ENCODE results near the gene SPINK4.

DNA sequence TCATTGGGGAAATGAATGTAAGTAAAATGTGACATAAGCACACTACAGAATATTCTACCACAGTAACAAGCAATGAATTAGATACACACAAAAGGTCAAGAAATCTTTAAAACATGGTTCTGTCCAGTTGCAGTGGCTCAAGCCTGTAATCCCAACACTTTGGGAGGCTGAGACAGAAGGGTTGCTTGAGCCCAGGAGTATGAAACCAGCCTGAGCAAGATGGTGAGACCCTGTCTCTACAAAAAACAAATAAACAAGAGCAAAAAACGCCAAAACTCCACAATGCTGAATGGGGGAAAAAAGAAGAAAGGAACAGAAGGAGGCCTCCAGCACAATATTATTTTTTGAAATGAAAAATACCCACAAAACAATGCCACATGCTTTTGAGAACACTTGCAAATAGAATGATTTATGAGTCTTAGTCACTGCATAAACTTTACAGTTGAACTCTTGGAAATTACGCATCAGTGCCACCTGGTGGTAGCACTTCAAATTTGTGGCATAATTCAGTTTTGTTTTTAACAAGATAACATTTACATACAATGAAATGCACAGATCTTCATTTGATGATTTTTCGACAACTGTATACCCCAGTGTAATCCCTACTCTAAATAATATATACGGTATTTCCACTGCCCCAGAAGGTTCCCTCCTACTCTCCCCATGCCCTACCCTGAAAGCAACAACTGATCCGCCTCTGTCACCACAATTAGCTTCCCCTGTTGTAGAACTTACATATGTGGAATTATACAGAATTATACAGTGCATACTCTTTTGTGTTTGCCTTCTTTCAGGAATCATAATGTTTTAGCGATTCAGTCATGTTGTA lies 14.4 kb upstream of the SPINK4 start:
- TF ChIP-seq POLR2A (IDR thresholded peaks at IDR 0.05; ENCODE audit: low read depth, low read length) (no peak), POLR2AphosphoS5 (IDR thresholded peaks at IDR 0.05; ENCODE audit: low read depth, low read length) (no peak), TAF1 (IDR thresholded peaks at IDR 0.05; ENCODE audit: borderline replicate concordance, low read depth, low read length) (no peak)

Measured in GM12892 (cell line).